HG03135 (cell line): ENCODE measurements around the gene TBC1D16.

Experiments used
- ATAC-seq: cut with Tn5 transposase; IDR thresholded peaks from one replicate; pipeline ENCODE4 v1.9.1; 2021; ENCODE audit warnings: mild to moderate bottlenecking, moderate library complexity; ENCODE audit not compliant: unreplicated experiment

Gene TBC1D16

GRCh38 chr17:79930877-79931816, 104.5 kb downstream of the TBC1D16 start:
- ATAC-seq: no peak

- ATAC-seq: no peak
Measured at GRCh38 chr17:79930062-79930876, 105.4 kb downstream of the TBC1D16 start.

GRCh38 chr17:79929257-79930061, 106.2 kb downstream of the TBC1D16 start:
- no peak for ATAC-seq

- no peak for ATAC-seq
Measured at GRCh38 chr17:79928502-79929256, 107.0 kb downstream of the TBC1D16 start.

GRCh38 chr17:79927688-79928501, 107.8 kb downstream of the TBC1D16 start:
- ATAC-seq: no peak

- no peak for ATAC-seq
Measured at GRCh38 chr17:79927136-79927661, 108.5 kb downstream of the TBC1D16 start.

- no peak for ATAC-seq
Measured at GRCh38 chr17:79926605-79927135, 109.0 kb downstream of the TBC1D16 start.

GRCh38 chr17:79926142-79926604, 109.5 kb downstream of the TBC1D16 start:
- ATAC-seq: no peak

GRCh38 chr17:79925242-79925957, 110.3 kb downstream of the TBC1D16 start:
- ATAC-seq: no peak

- no peak for ATAC-seq
Measured at GRCh38 chr17:79924639-79924976, 111.1 kb downstream of the TBC1D16 start.

- no peak for ATAC-seq
Measured at GRCh38 chr17:79923974-79924638, 111.6 kb downstream of the TBC1D16 start.

GRCh38 chr17:79922798-79923197, 112.9 kb downstream of the TBC1D16 start:
- ATAC-seq: no peak

- ATAC-seq: no peak
Measured at GRCh38 chr17:79922116-79922601, 113.5 kb downstream of the TBC1D16 start.

GRCh38 chr17:79921411-79922115, 114.1 kb downstream of the TBC1D16 start:
- ATAC-seq: no peak

GRCh38 chr17:79920751-79921410, 114.8 kb downstream of the TBC1D16 start:
- no peak for ATAC-seq
